H1 (cell line): Measurements from ENCODE around the gene ELAVL1. TPM values are rescaled to one million over a fixed set of nuclear protein-coding genes. Genes with fewer than 3 reads are reported as not detected.

ENCODE experiments used
- CTCF ChIA-PET: fragments of 300-600 bp; sonication (Branson Sonifier 250); formaldehyde crosslinking; loops from one replicate; lab custom pipeline; 2021; ENCODE audit not compliant: partially characterized antibody; lab: Charles Lee
- POLR2A ChIA-PET: fragments of 300-600 bp; sonication (Branson Sonifier 250); formaldehyde crosslinking; loops from one replicate; lab custom pipeline; 2021; ENCODE audit warnings: inconsistent platforms; ENCODE audit not compliant: partially characterized antibody; lab: Charles Lee
- DNase-seq, 2 experiments: peaks; one replicate each; pipeline versions ENCODE4 v3.0.0 to v3.0.0-alpha.2; 2010 to 2022; ENCODE audit warnings: low spot score in 2 of 2, low read depth in 1 of 2, mixed read lengths in 1 of 2
- FAIRE-seq: peaks from 2 replicates; lab custom pipeline; 2011; peaks lifted over from hg19 to GRCh38; lab: Jason Lieb, UNC
- H2AFZ ChIP-seq: 2 replicates; pipeline ENCODE4 v1.8.1; 2012; ENCODE audit warnings: low read length, inconsistent platforms
- H2AK5ac ChIP-seq: 2 replicates; pipeline ENCODE4 v1.6.1; 2013; ENCODE audit warnings: low read depth, low read length
- H2BK120ac ChIP-seq: replicated peaks from 2 replicates; pipeline ENCODE3; 2013; ENCODE audit warnings: low read depth, low read length, inconsistent platforms
- H2BK12ac ChIP-seq: 2 replicates; pipeline ENCODE4 v1.6.1; 2013; ENCODE audit warnings: low read depth, low read length
- H2BK15ac ChIP-seq: 2 replicates; pipeline ENCODE4 v1.6.1; 2013; ENCODE audit warnings: low read length
- H2BK20ac ChIP-seq: 2 replicates; pipeline ENCODE4 v1.6.1; 2013; ENCODE audit warnings: low read length
- H2BK5ac ChIP-seq: 2 replicates; pipeline ENCODE4 v1.6.1; 2013; ENCODE audit warnings: low read depth, low read length
- H3K14ac ChIP-seq: 2 replicates; pipeline ENCODE4 v1.6.1; 2013; ENCODE audit warnings: inconsistent platforms; ENCODE audit not compliant: insufficient read length
- H3K18ac ChIP-seq: 2 replicates; pipeline ENCODE4 v1.6.1; 2013; ENCODE audit warnings: low read length; ENCODE audit errors: extremely low read depth
- H3K23ac ChIP-seq: 2 replicates; pipeline ENCODE4 v1.6.1; 2013; ENCODE audit warnings: inconsistent platforms; ENCODE audit not compliant: insufficient read length
- H3K23me2 ChIP-seq: 2 replicates; pipeline ENCODE4 v1.6.1; 2013; ENCODE audit warnings: low read depth, low read length
- H3K27ac ChIP-seq: 2 replicates; pipeline ENCODE4 v1.6.1; 2011; ENCODE audit warnings: low read depth, low read length, inconsistent platforms
- H3K27me3 ChIP-seq, 4 experiments: replicated peaks in 1 of 4; 1 replicate in 1 of 4; 2 replicates in 3 of 4; pipeline versions ENCODE4 v1.6.1 to v1.8.1; 2011 to 2013; ENCODE audit warnings: low read length in 3 of 4, mild to moderate bottlenecking in 3 of 4, inconsistent platforms in 2 of 4, mixed read lengths in 2 of 4, moderate library complexity in 1 of 4; ENCODE audit not compliant: control insufficient read depth in 3 of 4, insufficient read depth in 3 of 4; ENCODE audit errors: extremely low read depth in 1 of 4
- H3K36me3 ChIP-seq, 4 experiments: 2 replicates each; pipeline versions ENCODE4 v1.6.1 to v1.8.1; 2011 to 2013; ENCODE audit warnings: mild to moderate bottlenecking in 4 of 4, low read length in 3 of 4, moderate library complexity in 2 of 4, control low read depth in 1 of 4, inconsistent platforms in 1 of 4; ENCODE audit not compliant: insufficient read depth in 4 of 4, control insufficient read depth in 2 of 4
- H3K4ac ChIP-seq: replicated peaks from 2 replicates; pipeline ENCODE3; 2013; ENCODE audit warnings: low read length, low read depth, mixed read lengths, inconsistent platforms; ENCODE audit not compliant: insufficient read length
- H3K4me1 ChIP-seq, 4 experiments: replicated peaks in 1 of 4; 1 replicate in 1 of 4; 2 replicates in 3 of 4; pipeline versions ENCODE4 v1.6.1 to v1.8.1; 2011 to 2013; ENCODE audit warnings: low read length in 3 of 4, inconsistent platforms in 2 of 4, mixed read lengths in 1 of 4; ENCODE audit not compliant: insufficient read depth in 4 of 4, control insufficient read depth in 3 of 4
- H3K4me2 ChIP-seq, 2 experiments: 2 replicates each; pipeline versions ENCODE4 v1.6.1 to v1.8.1; 2011 to 2013; ENCODE audit warnings: low read depth in 2 of 2, low read length in 2 of 2, control low read depth in 1 of 2, inconsistent platforms in 1 of 2, mild to moderate bottlenecking in 1 of 2; ENCODE audit not compliant: insufficient read depth in 1 of 2
- H3K4me3 ChIP-seq, 4 experiments: fragments of 200-600, 300-600 bp in 1 of 4; sonication (generic), shearing (Covaris generic), sonication (Bioruptor Twin) in 1 of 4; 2 replicates each; pipeline versions ENCODE4 v1.5.1 to v1.8.1; 2011 to 2016; ENCODE audit warnings: low read length in 4 of 4, low read depth in 3 of 4, control low read depth in 2 of 4, inconsistent platforms in 2 of 4, mild to moderate bottlenecking in 2 of 4, mixed read lengths in 1 of 4, moderate library complexity in 1 of 4; ENCODE audit not compliant: insufficient read depth in 2 of 4; ENCODE audit errors: extremely low read depth in 1 of 4
- H3K56ac ChIP-seq: replicated peaks from 2 replicates; pipeline ENCODE3; 2013; ENCODE audit warnings: low read depth, mild to moderate bottlenecking, mixed read lengths, low read length, inconsistent platforms; ENCODE audit not compliant: insufficient read length
- H3K79me1 ChIP-seq: 2 replicates; pipeline ENCODE4 v1.6.1; 2013; ENCODE audit warnings: low read depth, low read length, control low read depth
- H3K79me2 ChIP-seq, 2 experiments: 2 replicates each; pipeline versions ENCODE4 v1.6.1 to v1.8.1; 2012 to 2013; ENCODE audit warnings: low read length in 2 of 2, mild to moderate bottlenecking in 2 of 2, inconsistent platforms in 1 of 2; ENCODE audit not compliant: insufficient read depth in 2 of 2, control insufficient read depth in 1 of 2
- H3K9ac ChIP-seq, 4 experiments: replicated peaks in 1 of 4; 1 replicate in 1 of 4; 2 replicates in 3 of 4; pipeline versions ENCODE4 v1.6.1 to v1.8.1; 2011 to 2013; ENCODE audit warnings: low read depth in 3 of 4, low read length in 3 of 4, control low read depth in 2 of 4, mild to moderate bottlenecking in 2 of 4, moderate library complexity in 2 of 4, inconsistent platforms in 1 of 4; ENCODE audit errors: extremely low read depth in 1 of 4
- H3K9me3 ChIP-seq, 2 experiments: 2 replicates each; pipeline versions ENCODE4 v1.6.1 to v1.8.1; 2012 to 2013; ENCODE audit warnings: mild to moderate bottlenecking in 2 of 2, moderate library complexity in 2 of 2, control low read depth in 1 of 2, inconsistent platforms in 1 of 2, low read depth in 1 of 2, low read length in 1 of 2, mixed read lengths in 1 of 2; ENCODE audit not compliant: insufficient read depth in 2 of 2
- H4K20me1 ChIP-seq, 2 experiments: replicated peaks in 1 of 2; 2 replicates each; pipeline versions ENCODE3 to v1.8.1; 2011 to 2013; ENCODE audit warnings: inconsistent platforms in 2 of 2, low read length in 2 of 2, mild to moderate bottlenecking in 1 of 2; ENCODE audit not compliant: insufficient read depth in 2 of 2, control insufficient read depth in 1 of 2
- H4K5ac ChIP-seq: 2 replicates; pipeline ENCODE4 v1.6.1; 2013; ENCODE audit warnings: low read length, low read depth, mixed read lengths, inconsistent platforms; ENCODE audit not compliant: insufficient read length
- H4K8ac ChIP-seq: 2 replicates; pipeline ENCODE4 v1.8.0; 2013; ENCODE audit warnings: mild to moderate bottlenecking, moderate library complexity, low read length, inconsistent platforms; ENCODE audit not compliant: insufficient read depth; ENCODE audit errors: extremely low read depth
- H4K91ac ChIP-seq: replicated peaks from 2 replicates; pipeline ENCODE3; 2013; ENCODE audit warnings: low read length, mixed read lengths, inconsistent platforms; ENCODE audit not compliant: insufficient read length
- ASH2L ChIP-seq: fragments of 200-600, 300-600 bp; sonication (generic); IDR thresholded peaks from one replicate; pipeline ENCODE4 v1.7.1; 2017; ENCODE audit warnings: low read length
- BRCA1 ChIP-seq: IDR thresholded peaks from 2 replicates; pipeline ENCODE4 v1.6.1; 2012; ENCODE audit warnings: low read depth, low read length, improper control_type of control experiment
- WGBS, 2 experiments: shearing (Covaris generic) in 1 of 2; methylation state at CpG; one replicate each; pipeline versions ENCODE4 v1.1.6 to v1.1.7; 2013 to 2015; ENCODE audit warnings: low lambda C conversion rate in 2 of 2, mixed read lengths in 2 of 2, inconsistent platforms in 1 of 2, low coverage in 1 of 2, missing lambda C conversion rate in 1 of 2; ENCODE audit not compliant: insufficient replicate concordance in 2 of 2, insufficient coverage in 1 of 2, insufficient read length in 1 of 2; ENCODE audit errors: extremely low coverage in 1 of 2, missing lambda C conversion rate in 1 of 2; 5-methylcytosine and 5-hydroxymethylcytosine counted together
- polyA plus RNA-seq, 7 experiments: library from polyadenylated mRNA; depleted of rRNA in 3 of 7; stranded (reverse) in 5 of 7; unstranded in 2 of 7; fragments of >200 nt in 5 of 7; fragments of 200-250 nt in 2 of 7; gene quantifications; 1 replicate in 5 of 7; 2 replicates in 1 of 7; 4 replicates in 1 of 7; pipeline versions ENCODE4 v1.2.1 to v1.2.3, GENCODE V29; 2011 to 2013; ENCODE audit warnings: missing spikeins in 2 of 7, mixed read lengths in 2 of 7
- total RNA-seq: library from RNA; stranded (reverse); fragmentation: NEBNext Ultra II Directional; extraction: Animal tissue kit (Norgen Biotek cat#: 25700); gene quantifications from 2 replicates; pipeline ENCODE4 v1.2.1, GENCODE V29; 2021

The ELAVL1 gene
- total and polyA plus RNA-seq, 2 of the 8 experiments (the other 6 are each of a cell fraction or from before 2014, with no cell fraction given) = 56.7 to 163 TPM

- H3K9me3 ChIP-seq = no peaks in the 10 kb centered on the region
- no peak overlapping the region for H2BK12ac ChIP-seq
- WGBS, 2 experiments = 87% methylated on average over 4 of the region's 4 CpGs; no CpG with 5 or more reads in 1 of the 2 experiments
- no peak overlapping the region for H3K14ac ChIP-seq
- CTCF ChIA-PET = interaction anchor here (1.0 to 3.2 kb wide), 5 partner anchors 9 to 306 kb away, joined by 3 to 8 read pairs (median 4); no protein-coding TSS in a partner anchor
- H3K56ac ChIP-seq = no peak overlapping the region
- peaks cover 0 to 2% (median 0%) of the 10 kb centered on the region in 4 experiments; a peak in 2 of 7 replicates for H3K4me1 ChIP-seq
- no peak overlapping the region for H2AFZ ChIP-seq
- H3K23me2 ChIP-seq = peaks cover 3% of the 10 kb centered on the region; the same call in 1 of the 2 replicates
- no peak overlapping the region for H2BK5ac ChIP-seq
- peaks cover 2% of the 10 kb centered on the region; the same call in 1 of the 2 replicates for H3K79me1 ChIP-seq
- H3K27ac ChIP-seq = no peak overlapping the region
- no peak overlapping the region for H3K4ac ChIP-seq
- DNase-seq = no peak
- POLR2A ChIA-PET = interaction anchor here (0.6 to 13.5 kb wide), 3 partner anchors 8 to 171 kb away, joined by 3 to 205 read pairs (median 5); partner anchors contain the start of gene CTXN1
- H3K23ac ChIP-seq = no peak overlapping the region
- no peaks in the 10 kb centered on the region for H3K27me3 ChIP-seq
- no peak overlapping the region for H3K9ac ChIP-seq
- H4K91ac ChIP-seq = no peak overlapping the region
- no peak overlapping the region for H4K8ac ChIP-seq
- H2BK120ac ChIP-seq = no peak overlapping the region
- peaks cover 2 to 3% of the 10 kb centered on the region in 2 experiments for H4K20me1 ChIP-seq
- no peak overlapping the region for H2AK5ac ChIP-seq
- H3K4me3 ChIP-seq = no peak overlapping the region
- H2BK20ac ChIP-seq = no peak overlapping the region
- FAIRE-seq = no peak
- H4K5ac ChIP-seq = no peak overlapping the region
- no peaks in the 10 kb centered on the region for H3K36me3 ChIP-seq
- peaks cover 0 to 6% of the 10 kb centered on the region in 2 experiments; a peak in 3 of 4 replicates for H3K79me2 ChIP-seq
- no peak overlapping the region for H3K18ac ChIP-seq
- H2BK15ac ChIP-seq = no peak overlapping the region
- H3K4me2 ChIP-seq = no peak overlapping the region
- no peak for TF ChIP-seq ASH2L
- no peak for TF ChIP-seq BRCA1
Measured at GRCh38 chr19:7947939-7948338, 57.5 kb downstream of the ELAVL1 start.
